ENCODE results near the gene ITPK1.

Gene ITPK1

GRCh38 chr14:92906823-92907222 lies 208.9 kb downstream of the ITPK1 start:
- no peak for DNase-seq

- DNase-seq: no peak
Observed at GRCh38 chr14:92906420-92906819, 209.3 kb downstream of the ITPK1 start.

GRCh38 chr14:92905667-92906066 lies 210.1 kb downstream of the ITPK1 start:
- no peak for DNase-seq

- no peak for DNase-seq
Observed at GRCh38 chr14:92903359-92903758, 212.4 kb downstream of the ITPK1 start.

GRCh38 chr14:92902726-92903125 lies 213.0 kb downstream of the ITPK1 start:
- DNase-seq: no peak

GRCh38 chr14:92902191-92902590 lies 213.5 kb downstream of the ITPK1 start:
- no peak for DNase-seq

- no peak for DNase-seq
Observed at GRCh38 chr14:92900660-92901059, 215.1 kb downstream of the ITPK1 start.

GRCh38 chr14:92898566-92899131 lies 217.1 kb downstream of the ITPK1 start:
- DNase-seq: peak; percentile 18

GRCh38 chr14:92897922-92898565 lies 217.7 kb downstream of the ITPK1 start:
- peak; percentile 68 for DNase-seq

GRCh38 chr14:92895352-92895878 lies 220.3 kb downstream of the ITPK1 start:
- DNase-seq: no peak

- no peak for DNase-seq
Observed at GRCh38 chr14:92892589-92892988, 223.1 kb downstream of the ITPK1 start.

GRCh38 chr14:92890830-92891588 lies 224.7 kb downstream of the ITPK1 start:
- DNase-seq: no peak

GRCh38 chr14:92888896-92889295 lies 226.8 kb downstream of the ITPK1 start:
- no peak for DNase-seq

GRCh38 chr14:92887157-92887556 lies 228.6 kb downstream of the ITPK1 start:
- no peak for DNase-seq

Measured in activated CD4-positive, alpha-beta T cell treated with anti-CD3 and anti-CD28 coated beads, Interleukin-2, Interleukin-6, amounts not matched to agents 100 ng/mL and 50 ng/mL, durations not matched to agents 16 hours and 8 hours (primary cell).